Fibroblast of lung (primary cell): ENCODE results near the gene EIF4B. TPM values are rescaled to one million over a fixed set of nuclear protein-coding genes. Genes with fewer than 3 reads are reported as not detected.

Experiments
- DNase-seq, 2 donors: peaks; one replicate each; pipeline versions ENCODE4 v3.0.0 to v3.0.0-alpha.2; 2010; ENCODE audit warnings: low read depth in 2 of 2
- H2AFZ ChIP-seq: 2 replicates; pipeline ENCODE4 v1.5.1; 2012; ENCODE audit warnings: low read length, control low read depth, inconsistent platforms
- H3K27ac ChIP-seq: 2 replicates; pipeline ENCODE4 v1.5.1; 2011; ENCODE audit warnings: low read length, control low read depth; ENCODE audit not compliant: insufficient read depth
- H3K27me3 ChIP-seq: 2 replicates; pipeline ENCODE4 v1.5.1; 2011; ENCODE audit warnings: mild to moderate bottlenecking, low read length; ENCODE audit not compliant: control insufficient read depth, insufficient read depth
- H3K36me3 ChIP-seq: 2 replicates; pipeline ENCODE4 v1.5.1; 2011; ENCODE audit warnings: low read length; ENCODE audit not compliant: control insufficient read depth, insufficient read depth
- H3K4me1 ChIP-seq: 2 replicates; pipeline ENCODE4 v1.5.1; 2011; ENCODE audit warnings: low read length; ENCODE audit not compliant: control insufficient read depth, insufficient read depth; ENCODE audit errors: extremely low read depth
- H3K4me2 ChIP-seq: 2 replicates; pipeline ENCODE4 v1.5.1; 2011; ENCODE audit warnings: low read length, control low read depth; ENCODE audit not compliant: insufficient read depth; ENCODE audit errors: extremely low read depth
- H3K4me3 ChIP-seq, 4 experiments: fragments of 200-600 bp in 1 of 4; sonication (generic) in 1 of 4; replicated peaks in 1 of 4; 2 replicates each; pipeline ENCODE4 v1.5.1; 2011 to 2016; ENCODE audit warnings: low read length in 4 of 4, low read depth in 3 of 4, mild to moderate bottlenecking in 3 of 4, control low read depth in 2 of 4, inconsistent platforms in 1 of 4, mixed read lengths in 1 of 4; ENCODE audit not compliant: insufficient read depth in 1 of 4; ENCODE audit errors: control extremely low read depth in 1 of 4
- H3K79me2 ChIP-seq: 2 replicates; pipeline ENCODE4 v1.5.1; 2012; ENCODE audit warnings: mild to moderate bottlenecking, low read length, inconsistent platforms; ENCODE audit not compliant: control insufficient read depth, insufficient read depth
- H3K9ac ChIP-seq: 2 replicates; pipeline ENCODE4 v1.5.1; 2011; ENCODE audit warnings: mild to moderate bottlenecking, low read length, control low read depth; ENCODE audit not compliant: insufficient read depth
- H3K9me3 ChIP-seq: 2 replicates; pipeline ENCODE4 v1.5.1; 2012; ENCODE audit warnings: low read depth, low read length; ENCODE audit not compliant: control insufficient read depth, insufficient read depth
- H4K20me1 ChIP-seq: 2 replicates; pipeline ENCODE4 v1.5.1; 2011; ENCODE audit warnings: low read length; ENCODE audit not compliant: control insufficient read depth, insufficient read depth; ENCODE audit errors: extremely low read depth
- CTCF ChIP-seq, 2 donors: IDR thresholded peaks in 1 of 2; conservative IDR thresholded peaks in 1 of 2; 1 replicate in 1 of 2; 2 replicates in 1 of 2; pipeline ENCODE4 v1.5.1; 2011 to 2012; ENCODE audit warnings: low read length in 2 of 2, control low read depth in 1 of 2, inconsistent platforms in 1 of 2, low read depth in 1 of 2, mild to moderate bottlenecking in 1 of 2
- EZH2 ChIP-seq: IDR thresholded peaks from 2 replicates; pipeline ENCODE4 v1.5.1; 2012; ENCODE audit warnings: low read length, control low read depth, mild to moderate bottlenecking; ENCODE audit errors: missing control alignments
- polyA plus RNA-seq, 2 donors: library from polyadenylated mRNA; depleted of rRNA in 1 of 2; stranded (reverse) in 1 of 2; unstranded in 1 of 2; fragments of >200 nt; gene quantifications; 2 replicates each; pipeline ENCODE4 v1.2.1, GENCODE V29; 2011 to 2012; ENCODE audit warnings: missing spikeins in 1 of 2
- total RNA-seq: library from RNA; depleted of rRNA; stranded (reverse); fragments of >200 nt; gene quantifications from 2 replicates; pipeline ENCODE4 v1.2.1, GENCODE V29; 2014

EIF4B gene
- total and polyA plus RNA-seq, 2 donors (not counting 1 experiment from before 2014, with no cell fraction given) = 466 to 1,180 TPM

- Histone ChIP-seq H3K27me3 (no peaks in the 10 kb centered on the region), H3K4me3 (no peak overlapping the region), H3K27ac (peak overlapping the region; percentile 69), H3K79me2 (no peaks in the 10 kb centered on the region), H3K4me2 (no peak overlapping the region), H3K36me3 (peaks cover 36% of the 10 kb centered on the region), H2AFZ (no peak overlapping the region), H3K9ac (no peak overlapping the region), H3K9me3 (no peaks in the 10 kb centered on the region), H3K4me1 (peaks cover 61% of the 10 kb centered on the region), H4K20me1 (no peaks in the 10 kb centered on the region)
- DNase-seq = peak in 1 of 2 donors; percentile 91
- TF ChIP-seq EZH2 (no peak), CTCF (conservative IDR thresholded peaks at IDR 0.05 in 1 of 2, IDR thresholded peaks at IDR 0.05 in 1 of 2; ENCODE audit: low read depth in 1 of 2, low read length in 2 of 2) (no peak)
Measured at GRCh38 chr12:53063708-53064612, 57.7 kb downstream of the EIF4B start.

- H3K4me1 ChIP-seq = peaks cover 61% of the 10 kb centered on the region
- H3K9me3 ChIP-seq = no peaks in the 10 kb centered on the region
- H3K9ac ChIP-seq = no peak overlapping the region
- H2AFZ ChIP-seq = no peak overlapping the region
- no peak overlapping the region for H3K4me2 ChIP-seq
- peaks cover 29% of the 10 kb centered on the region for H3K36me3 ChIP-seq
- no peaks in the 10 kb centered on the region for H4K20me1 ChIP-seq
- H3K79me2 ChIP-seq = no peaks in the 10 kb centered on the region
- no peak for DNase-seq
- no peaks in the 10 kb centered on the region for H3K27me3 ChIP-seq
- no peak for TF ChIP-seq EZH2
- H3K4me3 ChIP-seq = no peak overlapping the region
- H3K27ac ChIP-seq = peak overlapping the region; percentile 69
Measured at GRCh38 chr12:53064613-53065436, 58.6 kb downstream of the EIF4B start.

GRCh38 chr12:53065470-53065869 is 59.2 kb downstream of the EIF4B start:
- peaks cover 58% of the 10 kb centered on the region for H3K4me1 ChIP-seq

More at GRCh38 chr12:53065470-53065869, 59.2 kb downstream of the EIF4B start:
- no peak overlapping the region for H3K4me3 ChIP-seq
- no peaks in the 10 kb centered on the region for H3K9me3 ChIP-seq
- peaks cover 22% of the 10 kb centered on the region for H3K36me3 ChIP-seq
- no peak overlapping the region for H3K4me2 ChIP-seq
- TF ChIP-seq CTCF (conservative IDR thresholded peaks at IDR 0.05 in 1 of 2, IDR thresholded peaks at IDR 0.05 in 1 of 2; ENCODE audit: low read depth in 1 of 2, low read length in 2 of 2) = no peak
- TF ChIP-seq EZH2 = no peak
- H3K27ac ChIP-seq = peak overlapping the region; percentile 69
- no peaks in the 10 kb centered on the region for H3K27me3 ChIP-seq
- no peak overlapping the region for H3K9ac ChIP-seq
- no peaks in the 10 kb centered on the region for H3K79me2 ChIP-seq
- DNase-seq = no peak
- H4K20me1 ChIP-seq = no peaks in the 10 kb centered on the region
- no peak overlapping the region for H2AFZ ChIP-seq
